GM19372 (cell line): ENCODE data around the gene RPL5.

Source experiments
- ATAC-seq: cut with Tn5 transposase; IDR thresholded peaks from one replicate; pipeline ENCODE4 v1.9.1; 2021; ENCODE audit warnings: mild to moderate bottlenecking, low read depth, moderate library complexity; ENCODE audit not compliant: unreplicated experiment

RPL5 gene

GRCh38 chr1:92853299-92853698, 21.5 kb downstream of the RPL5 start:
- no peak for ATAC-seq

- ATAC-seq = no peak
These were observed 22.4 kb downstream of the RPL5 start for GRCh38 chr1:92854101-92854785.

GRCh38 chr1:92855236-92855635, 23.4 kb downstream of the RPL5 start:
- ATAC-seq = no peak

- no peak for ATAC-seq
These were observed 26.0 kb downstream of the RPL5 start for GRCh38 chr1:92857817-92858216.

GRCh38 chr1:92858564-92859399, 26.9 kb downstream of the RPL5 start:
- ATAC-seq = peak; percentile 81

- ATAC-seq = no peak
These were observed 27.7 kb downstream of the RPL5 start for GRCh38 chr1:92859400-92860039.

- ATAC-seq = no peak
These were observed 30.8 kb downstream of the RPL5 start for GRCh38 chr1:92862605-92863004.

GRCh38 chr1:92864131-92864530, 32.3 kb downstream of the RPL5 start:
- ATAC-seq = no peak

GRCh38 chr1:92870591-92870990, 38.8 kb downstream of the RPL5 start:
- no peak for ATAC-seq

- ATAC-seq = no peak
These were observed 40.9 kb downstream of the RPL5 start for GRCh38 chr1:92872719-92873118.

- ATAC-seq = no peak
These were observed 43.1 kb downstream of the RPL5 start for GRCh38 chr1:92874987-92875386.

GRCh38 chr1:92876351-92876750, 44.5 kb downstream of the RPL5 start:
- no peak for ATAC-seq

- no peak for ATAC-seq
These were observed 45.4 kb downstream of the RPL5 start for GRCh38 chr1:92877081-92877711.

- no peak for ATAC-seq
These were observed 46.0 kb downstream of the RPL5 start for GRCh38 chr1:92877792-92878191.

GRCh38 chr1:92879316-92879968, 47.6 kb downstream of the RPL5 start:
- ATAC-seq = no peak

- no peak for ATAC-seq
These were observed 49.6 kb downstream of the RPL5 start for GRCh38 chr1:92881391-92881790.

GRCh38 chr1:92882819-92883218, 51.0 kb downstream of the RPL5 start:
- no peak for ATAC-seq

GRCh38 chr1:92883297-92883696, 51.5 kb downstream of the RPL5 start:
- no peak for ATAC-seq

GRCh38 chr1:92884195-92884594, 52.4 kb downstream of the RPL5 start:
- no peak for ATAC-seq

GRCh38 chr1:92886886-92887419, 55.1 kb downstream of the RPL5 start:
- no peak for ATAC-seq
